Subcutaneous abdominal adipose tissue (tissue), 5 donors: ENCODE measurements around the gene VPS35L.
A peak's percentile ranks its signal among the peaks of the same experiment; 100 is the strongest.

Source experiments
- H3K27ac ChIP-seq: one replicate; pipeline ENCODE4 v1.7.0; 2013; ENCODE audit warnings: low read depth, mild to moderate bottlenecking, inconsistent platforms, low read length, moderate library complexity
- H3K27me3 ChIP-seq, 5 donors: one replicate each; pipeline ENCODE4 v1.7.0; 2013; ENCODE audit warnings: low read length in 5 of 5, inconsistent platforms in 1 of 5; ENCODE audit not compliant: control insufficient read depth in 5 of 5, insufficient read depth in 4 of 5
- H3K36me3 ChIP-seq, 5 donors: one replicate each; pipeline ENCODE4 v1.7.0; 2013; ENCODE audit warnings: low read length in 5 of 5; ENCODE audit not compliant: control insufficient read depth in 5 of 5, insufficient read depth in 5 of 5
- H3K4me1 ChIP-seq, 5 donors: one replicate each; pipeline ENCODE4 v1.7.0; 2013; ENCODE audit warnings: low read length in 5 of 5, mild to moderate bottlenecking in 3 of 5, moderate library complexity in 1 of 5; ENCODE audit not compliant: control insufficient read depth in 5 of 5, insufficient read depth in 5 of 5
- H3K4me3 ChIP-seq, 5 donors: one replicate each; pipeline ENCODE4 v1.7.0; 2013; ENCODE audit warnings: low read length in 5 of 5, low read depth in 1 of 5
- H3K9ac ChIP-seq, 5 donors: one replicate each; pipeline ENCODE4 v1.7.0; 2013; ENCODE audit warnings: low read length in 5 of 5, mild to moderate bottlenecking in 4 of 5, moderate library complexity in 3 of 5
- H3K9me3 ChIP-seq, 5 donors: one replicate each; pipeline ENCODE4 v1.7.0; 2013; ENCODE audit warnings: low read length in 5 of 5; ENCODE audit not compliant: control insufficient read depth in 5 of 5
- donor health status: healthy.
- donor health status: healthy.
- donor health status: healthy.
- donor health status: healthy.
- donor health status: healthy.

The VPS35L gene

DNA sequence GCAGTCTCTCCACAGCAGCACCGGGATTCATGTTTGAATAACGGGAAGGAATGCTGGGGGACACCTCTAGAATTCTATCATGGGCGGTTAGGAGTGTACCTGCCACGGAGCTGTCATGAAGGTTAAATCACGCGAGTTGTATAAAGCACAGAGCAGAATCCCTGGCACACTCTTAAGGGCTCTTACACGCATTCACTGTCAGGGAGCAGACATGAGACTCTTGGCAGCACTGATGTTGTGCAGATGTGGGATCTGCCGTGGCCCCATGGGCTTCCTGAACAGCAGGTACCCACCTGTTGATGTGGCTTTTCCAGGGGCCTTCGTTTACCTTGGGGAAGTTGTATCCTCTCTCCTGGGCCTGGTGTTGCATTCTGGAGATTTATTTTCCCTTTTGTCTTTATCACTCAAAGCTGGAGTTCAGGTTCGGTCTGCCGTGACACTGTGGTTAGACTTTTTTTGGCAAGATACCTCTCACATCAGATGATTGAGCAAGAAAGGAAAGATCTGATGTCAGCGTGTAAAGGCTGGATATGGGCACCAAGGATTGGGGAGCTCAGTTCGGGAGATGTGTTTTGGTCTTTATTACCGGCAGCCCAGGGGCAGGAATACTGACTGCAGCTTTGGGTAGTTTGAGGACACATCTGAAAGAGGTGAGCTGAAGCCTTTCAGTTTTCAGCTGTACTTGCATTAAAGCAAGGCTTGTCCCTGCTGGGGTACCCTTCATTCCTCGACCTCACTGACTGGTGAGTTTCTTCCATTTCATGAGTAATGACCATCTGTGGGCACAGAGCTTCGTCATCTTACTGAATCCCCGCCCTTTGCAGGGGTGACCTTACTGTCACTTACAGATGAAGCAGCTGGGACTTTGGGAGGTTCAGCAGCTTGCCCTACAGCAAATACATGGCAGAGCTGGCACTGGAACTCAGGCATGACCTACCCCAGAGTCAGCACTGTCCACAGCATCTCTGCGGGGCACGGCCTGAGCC is 143.3 kb downstream of the VPS35L start:
- H3K4me1 ChIP-seq, result peaks cover 11 to 64% (median 48%) of the 10 kb centered on the region in 5 donors
- H3K9ac ChIP-seq, result no peak overlapping the region
- H3K27me3 ChIP-seq, result no peaks in the 10 kb centered on the region
- peaks cover 5 to 39% (median 13%) of the 10 kb centered on the region in 5 donors for H3K36me3 ChIP-seq
- H3K9me3 ChIP-seq, result no peaks in the 10 kb centered on the region
- H3K4me3 ChIP-seq, result no peak overlapping the region
- H3K27ac ChIP-seq, result peak overlapping the region; percentile 83

DNA sequence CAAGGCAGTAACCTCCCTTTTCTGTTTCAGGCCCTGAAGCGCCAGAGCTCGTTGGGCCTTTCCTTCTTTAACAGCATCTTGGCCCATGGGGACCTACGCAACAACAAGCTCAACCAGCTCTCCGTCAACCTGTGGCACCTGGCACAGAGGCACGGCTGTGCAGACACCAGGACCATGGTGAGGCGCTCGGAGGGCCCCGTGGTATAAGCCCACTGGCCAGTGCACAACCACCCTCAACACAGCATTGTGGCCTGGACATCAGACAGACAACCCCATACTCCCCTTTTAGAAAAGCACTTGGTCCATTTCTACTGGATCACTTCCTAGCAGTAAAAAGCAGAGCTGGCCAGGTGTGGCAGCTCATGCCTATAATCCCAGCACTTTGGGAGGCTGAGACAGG is 144.0 kb downstream of the VPS35L start:
- H3K27me3 ChIP-seq, result no peaks in the 10 kb centered on the region
- H3K9me3 ChIP-seq, result no peaks in the 10 kb centered on the region
- no peak overlapping the region for H3K4me3 ChIP-seq
- peak overlapping the region; percentile 0 for H3K27ac ChIP-seq
- peaks cover 14 to 71% (median 55%) of the 10 kb centered on the region in 5 donors for H3K4me1 ChIP-seq
- no peak overlapping the region for H3K9ac ChIP-seq
- peaks cover 5 to 41% (median 15%) of the 10 kb centered on the region in 5 donors for H3K36me3 ChIP-seq

DNA sequence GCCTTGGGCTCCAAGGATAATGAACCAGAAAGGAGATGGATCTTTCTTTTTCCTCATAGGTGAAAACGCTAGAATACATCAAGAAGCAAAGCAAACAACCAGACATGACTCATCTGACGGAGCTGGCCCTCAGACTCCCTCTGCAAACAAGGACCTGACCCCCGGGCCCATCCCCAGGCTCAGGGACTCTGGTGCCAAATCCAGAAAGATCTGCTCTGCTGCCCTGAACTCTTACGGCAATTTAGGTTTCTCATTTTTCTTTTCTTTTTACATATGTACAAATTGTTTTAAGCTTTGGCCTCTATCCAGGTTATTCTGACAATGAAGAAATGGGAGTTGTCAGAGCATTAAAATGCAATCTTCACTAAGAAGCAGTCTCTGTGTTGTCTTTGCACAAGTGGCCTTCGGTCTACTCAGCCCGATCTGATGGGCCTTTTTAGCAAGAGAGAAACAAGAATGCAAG is 144.8 kb downstream of the VPS35L start:
- no peak overlapping the region for H3K9ac ChIP-seq
- H3K4me1 ChIP-seq, result peaks cover 17 to 79% (median 64%) of the 10 kb centered on the region in 5 donors
- H3K4me3 ChIP-seq, result no peak overlapping the region
- peak overlapping the region; percentile 0 for H3K27ac ChIP-seq
- H3K27me3 ChIP-seq, result no peaks in the 10 kb centered on the region
- no peaks in the 10 kb centered on the region for H3K9me3 ChIP-seq
- H3K36me3 ChIP-seq, result peaks cover 5 to 49% (median 22%) of the 10 kb centered on the region in 5 donors

DNA sequence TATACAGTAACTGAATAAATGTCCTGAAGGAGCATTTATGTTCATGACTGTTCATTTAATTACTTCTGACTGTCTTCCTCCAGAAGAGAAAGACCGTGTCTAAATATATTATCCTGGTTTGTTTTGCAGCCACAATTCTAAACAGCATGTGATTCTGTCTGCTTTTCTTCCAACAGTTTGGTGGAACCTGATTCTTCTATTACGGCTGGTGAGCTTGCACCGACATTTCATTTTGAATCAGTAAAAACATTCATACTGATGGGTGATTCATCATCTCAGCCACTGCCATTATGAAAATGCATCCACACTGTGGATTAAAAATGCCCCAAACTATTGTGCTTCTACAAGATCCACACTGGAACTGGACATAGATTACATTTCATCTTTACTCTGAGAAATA is 145.6 kb downstream of the VPS35L start:
- peaks cover 5 to 49% (median 28%) of the 10 kb centered on the region in 5 donors for H3K36me3 ChIP-seq
- peaks cover 17 to 80% (median 65%) of the 10 kb centered on the region in 5 donors for H3K4me1 ChIP-seq
- H3K4me3 ChIP-seq, result no peak overlapping the region
- H3K9ac ChIP-seq, result no peak overlapping the region
- peak overlapping the region; percentile 0 for H3K27ac ChIP-seq
- H3K27me3 ChIP-seq, result no peaks in the 10 kb centered on the region
- H3K9me3 ChIP-seq, result no peaks in the 10 kb centered on the region

- Histone ChIP-seq H3K27me3 (no peaks in the 10 kb centered on the region), H3K9ac (no peak overlapping the region), H3K36me3 (peaks cover 5 to 58% (median 31%) of the 10 kb centered on the region in 5 donors), H3K27ac (peak overlapping the region; percentile 86), H3K4me3 (no peak overlapping the region), H3K4me1 (peaks cover 11 to 62% (median 43%) of the 10 kb centered on the region in 5 donors), H3K9me3 (no peaks in the 10 kb centered on the region)
Observed at GRCh38 chr16:19703172-19703889, 147.8 kb downstream of the VPS35L start.

GRCh38 chr16:19704321-19705145 is 149.0 kb downstream of the VPS35L start:
- no peaks in the 10 kb centered on the region for H3K9me3 ChIP-seq
- H3K9ac ChIP-seq, result peak overlapping the region in 2 of 5 donors; percentile 38 to 39
- H3K27ac ChIP-seq, result peak overlapping the region; percentile 86
- H3K27me3 ChIP-seq, result no peaks in the 10 kb centered on the region
- peaks cover 5 to 56% (median 37%) of the 10 kb centered on the region in 5 donors for H3K36me3 ChIP-seq
- peaks cover 8 to 61% (median 40%) of the 10 kb centered on the region in 5 donors for H3K4me1 ChIP-seq
- H3K4me3 ChIP-seq, result peak overlapping the region in 1 of 5 donors; percentile 26

- Histone ChIP-seq H3K9ac (no peak overlapping the region), H3K27me3 (no peaks in the 10 kb centered on the region), H3K36me3 (peaks cover 5 to 57% (median 41%) of the 10 kb centered on the region in 5 donors), H3K4me3 (no peak overlapping the region), H3K9me3 (no peaks in the 10 kb centered on the region), H3K4me1 (peaks cover 8 to 63% (median 42%) of the 10 kb centered on the region in 5 donors), H3K27ac (peak overlapping the region; percentile 86)
Observed at GRCh38 chr16:19705146-19705501, 149.6 kb downstream of the VPS35L start.

DNA sequence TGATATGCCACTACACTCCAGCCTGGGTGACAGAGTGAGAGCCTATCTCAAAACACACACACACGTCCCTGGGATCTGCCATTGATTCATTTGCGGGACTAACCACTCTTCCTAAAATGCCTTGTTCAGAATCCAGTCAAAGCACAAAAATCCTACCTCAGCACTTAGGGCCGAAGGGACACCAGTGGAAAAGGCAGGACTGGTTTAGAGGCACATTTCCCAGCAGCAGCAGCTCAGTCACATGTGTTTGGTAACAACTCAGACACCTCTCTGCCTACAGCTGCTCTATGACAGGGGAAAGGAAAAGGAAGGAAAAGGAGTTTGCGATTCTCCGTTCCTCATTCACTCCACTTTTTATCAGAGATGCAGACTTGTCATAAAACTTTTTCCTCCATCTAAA is 150.3 kb downstream of the VPS35L start:
- Histone ChIP-seq H3K36me3 (peaks cover 4 to 61% (median 41%) of the 10 kb centered on the region in 5 donors), H3K4me3 (no peak overlapping the region), H3K9ac (no peak overlapping the region), H3K27ac (peak overlapping the region; percentile 86), H3K9me3 (no peaks in the 10 kb centered on the region), H3K27me3 (no peaks in the 10 kb centered on the region), H3K4me1 (peaks cover 8 to 63% (median 34%) of the 10 kb centered on the region in 5 donors)

DNA sequence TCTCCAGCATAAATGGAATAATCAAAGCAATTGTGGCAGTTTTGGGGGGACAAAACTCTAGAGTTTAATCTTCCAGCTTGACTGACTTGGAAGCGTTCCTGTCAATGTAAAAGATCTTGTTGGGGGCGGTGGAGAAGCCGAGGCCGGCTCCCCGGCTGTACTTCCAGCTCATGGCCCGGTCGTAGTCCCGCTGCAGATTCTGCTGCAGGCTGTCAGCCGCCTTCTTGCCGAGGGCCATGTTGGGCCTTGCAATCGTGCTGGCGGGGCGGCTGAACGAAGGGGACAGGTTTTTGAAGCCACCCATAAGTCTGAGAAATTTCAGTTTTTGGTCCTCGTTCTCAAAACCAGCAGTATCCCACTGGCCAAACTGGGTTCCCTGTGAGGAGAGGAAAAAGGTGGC is 151.3 kb downstream of the VPS35L start:
- Histone ChIP-seq H3K4me3 (no peak overlapping the region), H3K27me3 (no peaks in the 10 kb centered on the region)

More for the DNA sequence above, 151.3 kb downstream of the VPS35L start:
- peaks cover 8 to 67% (median 34%) of the 10 kb centered on the region in 5 donors for H3K4me1 ChIP-seq
- no peak overlapping the region for H3K27ac ChIP-seq
- peaks cover 0 to 56% (median 46%) of the 10 kb centered on the region in 5 donors for H3K36me3 ChIP-seq
- no peak overlapping the region for H3K9ac ChIP-seq
- no peaks in the 10 kb centered on the region for H3K9me3 ChIP-seq
